Stimulated activated CD8-positive, alpha-beta memory T cell treated with anti-CD3 and anti-CD28 coated beads, Interleukin-7, amount 100 ng/mL, for 48 hours (primary cell): ENCODE data around the gene SRC.

Source experiments
- DNase-seq, 2 donors: peaks; one replicate each; pipeline ENCODE4 v3.0.0-alpha.2; 2020; ENCODE audit warnings: low read depth in 1 of 2; ENCODE audit errors: extremely low read depth in 1 of 2

Gene SRC

DNA sequence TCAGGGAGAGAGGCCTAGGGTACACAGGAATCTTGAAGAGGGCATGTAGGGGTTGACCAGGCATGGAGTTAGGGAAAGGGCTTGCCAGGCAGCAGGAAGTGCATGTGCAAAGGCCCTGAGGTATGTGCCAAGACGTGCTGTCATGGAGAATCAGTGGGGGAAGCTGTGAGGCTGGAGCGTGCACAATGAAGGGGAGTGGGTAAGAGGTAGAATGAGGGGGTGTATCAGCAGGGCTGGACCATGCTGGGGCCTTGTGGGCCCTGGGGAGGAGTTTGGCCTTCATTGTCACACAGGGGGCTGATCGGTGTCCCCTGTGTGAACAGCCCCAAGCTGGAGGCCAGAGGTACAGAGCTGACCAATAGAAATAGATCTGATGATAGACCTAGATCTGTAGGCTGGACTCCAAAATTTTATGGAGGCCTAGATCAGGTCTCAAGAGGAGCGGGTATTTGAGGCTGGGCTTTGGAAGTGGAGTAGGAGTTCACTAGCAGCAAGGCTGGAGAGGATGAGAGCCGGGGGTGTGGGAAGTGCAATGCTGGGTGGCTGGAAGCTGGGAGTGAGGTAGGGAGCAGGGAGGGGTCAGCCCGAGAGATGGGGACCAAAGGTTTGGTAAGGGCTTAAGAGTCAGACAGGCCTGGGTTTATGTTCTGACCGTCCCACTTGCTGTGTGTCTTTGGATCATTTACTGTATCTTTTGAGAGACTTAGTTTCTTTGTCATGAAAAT lies 3.0 kb downstream of the SRC start:
- no peak for DNase-seq

DNA sequence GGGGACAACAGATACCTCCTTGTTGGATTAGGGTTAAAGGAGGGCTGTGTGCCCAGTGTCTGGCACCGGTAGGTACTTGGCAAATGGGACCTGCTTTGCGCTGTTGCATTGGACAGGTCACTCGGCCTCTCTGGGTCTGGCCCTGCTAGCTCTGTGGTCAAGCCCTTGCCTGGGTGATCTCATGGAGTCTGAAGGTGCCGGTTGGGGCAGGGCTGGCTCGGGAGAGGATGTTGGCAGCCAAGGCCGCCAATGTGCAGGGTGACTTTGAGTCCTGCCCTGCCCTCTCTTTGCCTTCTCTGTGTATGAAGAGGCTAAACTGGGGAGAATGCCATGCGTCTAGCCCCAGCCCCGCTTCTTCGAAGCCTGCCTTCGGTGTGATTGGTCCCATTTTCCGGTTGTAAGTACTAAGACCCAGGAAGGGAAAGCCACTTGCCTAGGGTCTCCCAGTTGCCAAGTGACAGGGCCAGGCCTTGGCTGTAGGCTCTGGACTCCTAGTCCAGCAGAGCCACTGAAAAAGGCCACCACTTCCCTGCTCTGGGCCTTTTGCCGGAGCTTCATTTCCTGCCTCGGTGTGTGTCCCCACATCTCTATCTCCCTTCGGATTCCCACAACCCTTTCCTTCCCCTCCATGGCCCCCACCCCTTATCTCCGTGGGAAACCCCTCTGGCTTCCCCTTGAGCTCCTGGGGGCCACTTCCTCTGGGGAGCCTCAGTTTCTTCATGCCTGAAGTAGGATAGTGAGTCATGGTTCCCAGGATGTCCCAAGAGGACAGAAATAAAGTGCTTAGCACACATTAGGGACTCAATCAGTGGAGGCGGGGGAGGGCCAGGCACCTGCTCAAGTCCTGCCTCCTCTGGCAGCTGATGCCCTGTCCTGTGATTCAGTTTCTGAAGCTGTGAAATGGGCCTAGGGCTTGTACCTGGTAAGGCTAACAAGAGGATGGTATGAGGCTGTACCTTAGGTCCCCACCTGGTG lies 3.9 kb downstream of the SRC start:
- no peak for DNase-seq

GRCh38 chr20:37350649-37351574 lies 5.0 kb downstream of the SRC start:
- DNase-seq, result no peak

GRCh38 chr20:37351689-37352607 lies 6.0 kb downstream of the SRC start:
- no peak for DNase-seq

DNA sequence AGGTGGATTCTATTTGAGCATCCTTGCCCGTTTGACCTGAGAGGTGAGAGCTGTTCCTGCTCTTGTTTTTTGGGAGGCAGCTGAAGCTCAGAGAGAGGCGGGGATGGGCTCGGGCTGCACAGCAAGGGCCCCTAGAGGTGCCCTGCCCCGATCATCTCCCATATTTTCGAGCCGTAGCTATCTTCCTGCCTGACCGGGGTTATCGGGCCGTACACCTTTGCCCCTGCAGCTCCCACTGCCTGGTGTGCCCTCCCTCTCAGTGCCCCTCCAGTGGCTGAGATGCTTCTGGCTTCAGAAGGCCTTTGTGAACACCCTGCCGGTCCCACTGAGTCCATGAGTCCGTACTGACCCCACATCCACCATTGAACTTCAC lies 6.7 kb downstream of the SRC start:
- DNase-seq, result no peak

DNA sequence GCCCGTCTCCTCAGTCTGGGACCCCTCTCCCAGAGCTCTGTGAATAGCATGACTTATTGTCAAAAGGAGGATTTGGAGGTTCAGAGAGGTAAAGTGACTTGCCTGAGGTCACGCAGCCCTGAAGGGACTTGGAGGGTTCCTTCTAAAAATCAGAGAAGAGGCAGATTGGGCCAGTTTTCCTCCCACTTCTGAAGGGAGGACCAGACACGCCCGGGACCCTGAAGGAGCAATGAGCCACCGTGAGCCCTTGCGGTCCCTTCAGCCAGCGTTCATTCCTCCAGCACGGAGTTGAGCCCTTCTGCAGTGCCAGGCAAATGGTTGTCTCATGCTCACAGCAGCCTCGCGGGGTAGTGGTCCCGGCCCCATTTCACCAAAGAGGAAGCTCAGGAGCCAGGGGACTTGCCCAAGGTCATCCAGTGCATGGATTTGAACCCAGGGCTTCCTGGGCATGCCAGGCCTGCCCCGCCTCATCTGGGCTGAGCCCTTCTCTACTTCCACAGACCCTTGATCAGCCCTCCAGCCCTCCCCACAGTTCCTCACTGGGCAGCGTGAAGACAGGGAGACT lies 7.4 kb downstream of the SRC start:
- DNase-seq, result no peak

DNA sequence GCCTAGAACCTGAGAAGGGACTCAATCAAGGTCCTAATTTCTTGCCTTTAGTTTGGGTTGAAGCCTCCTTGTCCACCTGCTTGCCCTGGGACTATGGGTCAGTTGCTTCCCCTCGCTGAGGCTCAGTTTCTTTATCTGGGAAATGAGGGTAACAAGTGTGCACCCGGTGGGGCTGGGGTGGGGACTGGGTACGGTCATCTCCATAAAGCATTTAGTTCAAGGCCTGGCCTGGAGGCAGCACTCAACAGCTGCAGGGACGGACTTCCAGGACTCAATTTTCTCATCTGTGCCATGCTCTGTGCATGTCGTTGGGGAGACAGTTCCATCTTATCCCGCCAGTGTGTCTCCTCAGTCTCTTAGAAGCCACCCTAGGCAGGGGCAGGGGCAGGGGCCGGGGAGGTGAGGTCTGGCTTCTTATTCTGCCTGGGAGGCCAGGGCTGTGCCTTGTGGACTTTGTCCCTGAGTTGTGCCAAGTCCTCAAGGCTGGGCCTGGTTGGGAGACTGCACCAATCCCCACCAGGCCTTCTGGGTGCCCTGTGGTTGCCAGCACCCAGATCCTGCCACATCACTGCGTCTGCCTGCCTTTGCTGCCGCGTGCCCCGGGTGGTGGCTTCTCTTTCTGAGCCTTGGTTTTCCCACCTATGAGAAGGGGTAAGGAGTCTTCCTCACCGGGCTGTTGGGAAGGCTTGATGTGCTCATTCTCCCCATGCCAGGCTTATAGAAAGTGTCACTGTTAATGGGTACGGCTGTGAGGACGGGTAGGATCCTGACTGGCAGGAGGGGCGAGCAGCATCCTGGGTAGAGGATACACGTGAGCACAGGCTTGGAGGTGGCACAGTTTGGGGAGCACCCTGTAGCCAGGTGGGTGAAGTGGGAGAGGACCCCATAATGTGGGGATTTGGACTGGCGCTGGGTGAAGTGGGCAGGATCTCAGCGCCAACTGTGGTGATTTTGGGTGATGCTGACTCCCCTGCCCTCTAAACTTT lies 8.6 kb downstream of the SRC start:
- no peak for DNase-seq

DNA sequence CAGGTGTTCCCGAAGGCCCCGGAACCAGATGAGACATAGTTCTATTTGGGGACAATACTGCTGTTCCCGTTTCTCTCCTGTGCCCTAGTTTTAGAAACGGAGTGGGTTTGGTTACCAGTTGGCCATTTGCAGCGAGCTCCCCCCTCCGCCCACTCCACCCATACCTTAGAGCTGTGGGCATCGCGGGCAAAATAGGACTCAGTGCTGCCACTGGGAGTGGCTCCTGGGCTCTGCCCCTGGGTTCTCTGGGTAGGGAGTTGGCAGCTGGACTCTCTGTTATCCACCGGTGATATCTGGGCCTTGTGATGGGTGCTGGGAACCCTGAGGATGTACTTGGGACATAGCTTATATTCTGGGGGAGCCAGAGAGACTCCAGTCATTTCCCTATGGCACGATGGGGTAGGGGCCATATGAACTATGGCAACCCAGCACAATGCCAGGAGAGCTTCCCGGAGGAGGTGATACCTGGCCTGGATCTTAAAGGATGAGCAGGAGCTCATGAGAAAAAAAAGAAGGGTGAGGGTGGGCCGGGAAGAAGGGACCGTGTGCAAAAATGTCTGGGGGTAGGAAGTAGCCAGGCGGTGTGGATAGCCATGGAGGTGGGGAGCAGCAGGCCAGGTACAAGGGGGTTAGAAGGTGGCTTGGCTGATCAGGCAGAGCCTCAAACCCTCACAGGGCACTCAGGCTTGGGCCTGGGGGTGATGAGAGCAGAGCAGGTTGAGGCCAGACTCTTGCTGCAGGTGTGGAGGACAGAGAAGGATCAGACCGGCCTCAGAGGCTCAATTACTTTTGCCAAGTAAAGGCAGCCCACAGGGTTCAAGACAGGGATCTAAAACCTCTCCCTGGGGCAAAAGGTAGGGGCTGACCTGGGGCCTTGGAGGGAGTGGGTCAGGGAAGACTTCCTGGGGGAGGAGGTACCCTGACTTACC lies 9.6 kb downstream of the SRC start:
- no peak for DNase-seq

DNA sequence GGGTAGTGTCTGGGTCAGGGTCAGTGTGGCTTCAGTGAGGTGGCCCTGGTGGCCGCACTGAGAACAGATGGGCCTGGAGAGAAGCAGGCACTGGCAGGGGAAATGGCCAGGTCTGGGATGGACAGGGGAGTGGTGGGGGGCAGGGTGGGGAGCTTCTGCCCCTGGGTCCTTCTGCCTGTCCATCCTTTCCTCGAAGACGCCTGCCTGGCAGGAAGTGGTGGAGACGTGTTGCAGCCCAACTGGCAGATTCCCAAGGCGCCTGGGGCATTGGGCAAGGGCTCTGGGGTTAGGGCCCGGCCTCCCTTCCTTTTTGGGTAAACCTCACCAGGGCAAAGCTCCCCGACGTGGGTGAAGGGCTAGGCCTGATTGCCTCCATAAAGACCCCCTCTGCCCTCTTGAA lies 10.4 kb downstream of the SRC start:
- no peak for DNase-seq

GRCh38 chr20:37356961-37357371 lies 11.0 kb downstream of the SRC start:
- no peak for DNase-seq

- DNase-seq, result no peak
Measured at GRCh38 chr20:37357481-37358365, 11.8 kb downstream of the SRC start.

GRCh38 chr20:37358366-37359150 lies 12.6 kb downstream of the SRC start:
- DNase-seq, result no peak

DNA sequence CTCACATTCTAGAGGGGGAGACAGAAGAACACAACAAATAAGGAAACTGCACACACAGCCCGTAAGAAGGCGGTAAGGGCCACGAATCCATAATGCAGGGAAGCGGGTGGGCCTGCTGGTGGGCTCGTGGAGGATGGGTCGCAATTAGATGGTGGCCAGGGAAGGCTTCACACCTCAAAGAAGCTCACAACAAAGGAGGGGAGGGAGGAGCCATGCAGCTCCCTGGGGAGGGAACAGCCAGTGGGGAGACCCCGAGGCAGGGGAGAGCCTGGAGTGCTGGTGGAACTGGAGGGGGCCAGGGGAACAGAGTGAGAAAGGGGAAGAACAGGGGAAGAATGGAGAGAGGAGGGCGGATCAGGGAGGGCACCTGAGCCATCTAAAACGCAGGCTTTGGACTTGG lies 13.4 kb downstream of the SRC start:
- no peak for DNase-seq

DNA sequence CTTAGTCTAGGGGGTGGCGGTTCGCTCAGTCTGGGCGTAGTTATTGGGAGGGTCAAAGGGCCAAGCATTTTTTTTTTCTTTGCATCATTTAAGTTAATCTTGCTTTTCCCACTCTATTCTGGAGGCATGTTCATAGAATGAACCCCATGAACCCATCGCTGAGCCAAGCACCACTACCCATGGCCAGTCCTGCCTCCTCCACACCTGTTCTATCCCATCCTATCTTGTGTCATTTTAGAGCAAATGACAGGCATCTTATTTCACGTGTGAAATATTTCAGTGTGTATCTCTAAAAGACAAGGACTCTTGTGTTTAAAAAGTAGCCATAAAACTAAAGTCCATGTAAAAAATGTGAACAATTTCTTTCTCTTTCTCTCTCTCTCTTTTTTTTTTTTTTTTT lies 13.9 kb downstream of the SRC start:
- no peak for DNase-seq

DNA sequence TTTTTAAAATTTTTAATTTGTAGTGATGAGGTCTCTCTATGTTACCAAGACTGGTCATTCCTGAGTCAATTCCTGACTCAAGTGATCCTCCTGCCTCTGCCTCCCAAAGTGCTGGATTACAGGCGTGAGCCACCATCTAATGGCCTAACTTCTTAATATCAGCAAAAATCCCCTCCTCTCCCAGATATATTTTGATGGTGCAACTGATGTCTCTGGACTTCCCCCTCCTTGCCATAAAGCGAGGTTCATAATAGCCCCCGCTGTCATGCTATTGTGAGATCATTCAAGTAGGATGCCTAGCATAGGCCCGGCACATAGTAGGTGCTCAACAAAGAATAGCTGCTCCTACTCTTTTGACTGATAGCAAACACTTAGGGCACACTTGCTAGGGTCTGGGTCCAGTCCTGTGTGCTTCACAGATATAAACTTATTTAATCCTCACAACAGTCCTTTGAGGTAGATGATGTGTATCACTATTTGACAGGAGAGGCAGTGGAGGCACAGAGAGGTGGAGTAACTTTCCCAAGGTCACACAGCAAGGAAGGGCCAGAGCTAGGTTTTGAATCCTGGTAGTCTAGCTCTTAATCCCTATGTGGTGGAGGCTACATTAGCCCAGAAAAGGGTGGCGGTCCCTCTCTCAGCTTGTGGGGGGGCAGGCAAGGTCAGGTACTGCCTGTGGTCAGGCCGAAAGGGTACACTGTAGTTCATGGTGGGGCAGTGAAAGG lies 14.6 kb downstream of the SRC start:
- DNase-seq, result no peak
